Activated gamma-delta T cell treated with anti-CD3 and anti-CD28 coated beads, Interleukin-2, amount 50 U/mL, for 16 hours (primary cell): ENCODE data around the gene RC3H2.

Experiments used
- DNase-seq: peaks from one replicate; pipeline ENCODE4 v3.0.0-alpha.2; 2020; ENCODE audit warnings: low read depth

RC3H2 gene

GRCh38 chr9:122800066-122801060, 104.8 kb downstream of the RC3H2 start, which contains the start of gene OR1K1:
OR1K1 (plus strand) TSS chr9:122800123; CDS start chr9:122800123, 0 bp downstream.
- DNase-seq = no peak

- no peak for DNase-seq
These were observed 107.7 kb downstream of the RC3H2 start for GRCh38 chr9:122797316-122798063.
